ENCODE data around the gene TAF11L13.

GRCh38 chr5:17604951-17605350, 26.9 kb upstream of the TAF11L13 start:
- no peak for TF ChIP-seq CTCF (IDR thresholded peaks at IDR 0.05)
- no peak for TF ChIP-seq POLR2AphosphoS5 (IDR thresholded peaks at IDR 0.05)
- TF ChIP-seq POLR2A (IDR thresholded peaks at IDR 0.05; ENCODE audit: low read depth) = no peak
- no peak for TF ChIP-seq EP300 (IDR thresholded peaks at IDR 0.05)

Data from esophagus muscularis mucosa (tissue), 4 donors.